ENCODE measurements around the gene IGF2. TPM values are rescaled to one million over a fixed set of nuclear protein-coding genes. Genes with fewer than 3 reads are reported as not detected.

Gene IGF2
- total RNA-seq, 1 experiment from 2014 or later = 1.5 TPM

GRCh38 chr11:2118677-2119076, 20.5 kb downstream of the IGF2 start:
- Mint-ChIP-seq H3K4me3 (no peak overlapping the region), H3K27me3 (ENCODE audit: low read depth) (peaks cover 19% of the 10 kb centered on the region), H3K4me1 (peaks cover 5% of the 10 kb centered on the region), H3K27ac (no peak overlapping the region), H3K9me3 (peaks cover 26% of the 10 kb centered on the region), H3K36me3 (peaks cover 16% of the 10 kb centered on the region)
- ChIA-PET CTCF (no interaction called here), POLR2A (no interaction called here)
- no peak for TF ChIP-seq GTF2I (CRISPR knock-in tag; conservative IDR thresholded peaks at IDR 0.05)
- TF ChIP-seq JAZF1 (CRISPR knock-in tag; IDR thresholded peaks at IDR 0.05) = no peak
- DNase-seq (ENCODE audit: low spot score) = no peak
- no peak for ATAC-seq

GRCh38 chr11:2116680-2117079, 22.5 kb downstream of the IGF2 start:
- H3K4me1 Mint-ChIP-seq = peaks cover 11% of the 10 kb centered on the region
- peaks cover 26% of the 10 kb centered on the region for H3K9me3 Mint-ChIP-seq
- peaks cover 20% of the 10 kb centered on the region for H3K27me3 Mint-ChIP-seq (ENCODE audit: low read depth)
- no peak overlapping the region for H3K27ac Mint-ChIP-seq
- ATAC-seq = no peak
- H3K4me3 Mint-ChIP-seq = no peak overlapping the region
- TF ChIP-seq ZBTB21 (CRISPR knock-in tag; IDR thresholded peaks at IDR 0.05; ENCODE audit: borderline replicate concordance) (no peak), NR1H2 (CRISPR knock-in tag; IDR thresholded peaks at IDR 0.05) (no peak), ZNF317 (CRISPR knock-in tag; IDR thresholded peaks at IDR 0.05; ENCODE audit: borderline replicate concordance, low read depth) (peak; percentile 99)
- H3K36me3 Mint-ChIP-seq = peaks cover 16% of the 10 kb centered on the region
- CTCF ChIA-PET = interaction anchor here (2.1 kb wide), 1 partner anchor 35 kb away, joined by 7 read pairs; no protein-coding TSS in a partner anchor
- POLR2A ChIA-PET = no interaction called here
- no peak for DNase-seq (ENCODE audit: low spot score)

- no peak for ATAC-seq
- H3K4me3 Mint-ChIP-seq = no peak overlapping the region
- no peak for TF ChIP-seq SP1 (CRISPR knock-in tag; conservative IDR thresholded peaks at IDR 0.05)
- TF ChIP-seq ZBTB43 (CRISPR knock-in tag; IDR thresholded peaks at IDR 0.05) = no peak
- TF ChIP-seq ZNF423 (CRISPR knock-in tag; IDR thresholded peaks at IDR 0.05) = no peak
- TF ChIP-seq MXD4 (CRISPR knock-in tag; IDR thresholded peaks at IDR 0.05; ENCODE audit: borderline replicate concordance) = no peak
- TF ChIP-seq IRF2 (CRISPR knock-in tag; IDR thresholded peaks at IDR 0.05; ENCODE audit: borderline replicate concordance, low read depth) = no peak
- TF ChIP-seq GTF2I (CRISPR knock-in tag; conservative IDR thresholded peaks at IDR 0.05) = no peak
- TF ChIP-seq GRHL2 (CRISPR knock-in tag; IDR thresholded peaks at IDR 0.05; ENCODE audit: insufficient replicate concordance, severe bottlenecking) = no peak
- TF ChIP-seq FOXJ3 (CRISPR knock-in tag; IDR thresholded peaks at IDR 0.05; ENCODE audit: borderline replicate concordance) = no peak
- no peak for TF ChIP-seq MLX (CRISPR knock-in tag; IDR thresholded peaks at IDR 0.05)
- TF ChIP-seq RELA (CRISPR knock-in tag; IDR thresholded peaks at IDR 0.05; ENCODE audit: borderline replicate concordance) = no peak
- no peak for TF ChIP-seq ARID4B (CRISPR knock-in tag; IDR thresholded peaks at IDR 0.05; ENCODE audit: borderline replicate concordance)
- TF ChIP-seq ZNF425 (CRISPR knock-in tag; conservative IDR thresholded peaks at IDR 0.05) = no peak
- no peak for TF ChIP-seq ZNF416 (CRISPR knock-in tag; IDR thresholded peaks at IDR 0.05)
- TF ChIP-seq PREB (CRISPR knock-in tag; IDR thresholded peaks at IDR 0.05; ENCODE audit: borderline replicate concordance) = no peak
- no peak for TF ChIP-seq ZNF121 (CRISPR knock-in tag; IDR thresholded peaks at IDR 0.05)
- no peak for TF ChIP-seq CREM (CRISPR knock-in tag; IDR thresholded peaks at IDR 0.05)
- TF ChIP-seq E2F5 (CRISPR knock-in tag; IDR thresholded peaks at IDR 0.05) = no peak
- TF ChIP-seq KAT7 (CRISPR knock-in tag; IDR thresholded peaks at IDR 0.05; ENCODE audit: borderline replicate concordance) = no peak
- peaks cover 26% of the 10 kb centered on the region for H3K9me3 Mint-ChIP-seq
- H3K27me3 Mint-ChIP-seq (ENCODE audit: low read depth) = peaks cover 20% of the 10 kb centered on the region
- H3K4me1 Mint-ChIP-seq = peaks cover 11% of the 10 kb centered on the region
- ChIA-PET CTCF (interaction anchor here (2.1 kb wide), 1 partner anchor 36 kb away, joined by 7 read pairs; no protein-coding TSS in a partner anchor), POLR2A (no interaction called here)
- H3K27ac Mint-ChIP-seq = no peak overlapping the region
- no peak for DNase-seq (ENCODE audit: low spot score)
- peaks cover 16% of the 10 kb centered on the region for H3K36me3 Mint-ChIP-seq
Measured at GRCh38 chr11:2115308-2115707, 23.9 kb downstream of the IGF2 start.
